Raji (cell line): ENCODE results near the gene PTPRK.

Experiments used
- POLR2A ChIP-seq: IDR thresholded peaks from 2 replicates; pipeline ENCODE4 v1.6.1; 2011; ENCODE audit warnings: low read depth, low read length, control low read depth; ENCODE audit not compliant: insufficient read depth

PTPRK gene

GRCh38 chr6:128521282-128521632 lies 858 bp upstream of the PTPRK start:
- TF ChIP-seq POLR2A: no peak

- no peak for TF ChIP-seq POLR2A
These were observed 416 bp downstream of the PTPRK start for GRCh38 chr6:128519931-128520435.

GRCh38 chr6:128519132-128519930 lies 1.1 kb downstream of the PTPRK start:
- no peak for TF ChIP-seq POLR2A

- TF ChIP-seq POLR2A: no peak
These were observed 1.8 kb downstream of the PTPRK start for GRCh38 chr6:128518434-128519131.

DNA sequence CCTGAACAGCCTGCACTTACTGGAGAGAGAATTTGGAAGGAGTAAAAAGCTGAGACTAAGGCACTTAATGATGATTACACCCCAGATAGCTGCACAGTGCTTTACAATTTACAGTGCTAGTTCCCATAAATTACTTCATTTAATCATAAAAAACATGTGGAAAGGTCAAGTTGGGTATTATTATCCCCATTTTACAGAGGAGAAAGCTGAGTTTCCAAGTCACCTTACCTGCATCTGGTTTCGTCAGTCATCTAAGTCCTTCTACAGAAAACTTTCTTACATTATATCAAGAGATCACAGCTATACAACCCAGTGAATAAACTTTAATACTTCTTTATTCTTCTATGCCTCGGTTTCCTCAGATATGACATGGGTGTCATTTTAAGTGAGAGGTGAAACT lies 3.3 kb downstream of the PTPRK start:
- no peak for TF ChIP-seq POLR2A

- no peak for TF ChIP-seq POLR2A
These were observed 3.9 kb downstream of the PTPRK start for GRCh38 chr6:128516514-128516898.

- no peak for TF ChIP-seq POLR2A
These were observed 4.6 kb downstream of the PTPRK start for GRCh38 chr6:128515550-128516513.

DNA sequence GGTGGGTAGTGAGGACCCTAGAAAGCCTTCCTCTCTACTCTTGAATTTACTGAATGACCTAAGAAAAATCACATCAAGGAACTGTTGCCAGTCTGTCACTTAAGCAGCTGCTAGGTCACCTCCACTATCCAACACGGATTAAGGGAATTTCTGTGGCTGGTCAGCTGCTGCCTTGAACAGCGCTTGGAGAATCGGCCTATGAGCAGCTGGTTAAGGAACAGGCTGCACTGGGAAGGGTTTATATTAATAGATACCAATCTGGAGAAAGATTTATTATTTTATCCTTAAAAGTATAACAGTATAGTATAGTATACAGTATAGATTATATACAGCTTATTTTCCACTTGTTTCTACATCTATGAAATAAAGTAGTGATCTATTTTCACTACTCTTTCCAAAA lies 6.5 kb downstream of the PTPRK start:
- TF ChIP-seq POLR2A: no peak

DNA sequence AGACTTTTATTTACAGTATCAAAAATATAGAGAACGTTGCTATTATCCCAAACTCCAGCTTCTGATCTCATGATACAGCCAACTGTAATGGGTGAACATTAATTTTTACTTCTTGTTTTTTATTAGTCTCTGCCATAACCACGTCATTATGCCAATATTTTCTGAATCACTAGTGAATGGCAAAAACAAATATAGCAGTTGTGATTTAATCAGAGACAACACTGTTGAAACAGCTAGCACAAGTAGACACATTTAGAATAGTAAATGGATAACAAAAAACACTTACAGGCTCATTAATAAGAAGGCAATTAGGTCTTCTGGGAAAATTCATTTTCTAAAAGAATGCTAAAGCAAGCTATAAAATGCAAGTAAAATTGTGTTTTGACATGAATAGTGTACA lies 8.1 kb downstream of the PTPRK start:
- no peak for TF ChIP-seq POLR2A

DNA sequence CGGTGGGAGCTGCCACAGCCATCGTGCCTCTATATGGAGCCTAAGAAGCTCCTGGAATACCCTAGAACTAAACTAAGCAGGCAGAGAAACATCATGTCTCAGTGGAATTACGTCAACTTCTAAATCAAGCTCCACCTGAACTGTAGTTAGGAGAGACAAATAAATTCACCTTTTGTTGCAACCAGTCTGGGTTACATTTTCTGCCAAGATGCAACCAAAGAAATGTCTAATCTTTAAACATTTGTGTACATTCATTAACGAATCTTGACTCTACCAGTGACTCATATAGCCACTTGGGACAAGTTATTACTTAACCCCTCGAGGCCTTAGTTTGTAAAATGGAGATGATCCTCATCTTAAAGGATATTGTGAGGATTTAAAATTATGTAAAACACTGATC lies 8.9 kb downstream of the PTPRK start:
- TF ChIP-seq POLR2A: no peak

- TF ChIP-seq POLR2A: no peak
These were observed 10.7 kb downstream of the PTPRK start for GRCh38 chr6:128509709-128510108.

- TF ChIP-seq POLR2A: no peak
These were observed 11.7 kb downstream of the PTPRK start for GRCh38 chr6:128508588-128509296.

GRCh38 chr6:128507337-128508310 lies 12.8 kb downstream of the PTPRK start:
- no peak for TF ChIP-seq POLR2A

- TF ChIP-seq POLR2A: no peak
These were observed 14.8 kb downstream of the PTPRK start for GRCh38 chr6:128505603-128506002.
